DOHH2 (cell line): Measurements from ENCODE around the gene KRTAP10-3.

Experiments
- CTCF ChIP-seq: fragments of 200-600 bp; sonication (generic); IDR thresholded peaks from one replicate; pipeline ENCODE4 v1.5.1; 2014; ENCODE audit warnings: antibody characterized with exemption, mild to moderate bottlenecking, low read depth, low read length; ENCODE audit not compliant: poor library complexity, severe bottlenecking
- EZH2phosphoT487 ChIP-seq: fragments of 200-600 bp; sonication (generic); IDR thresholded peaks from 2 replicates; pipeline ENCODE4 v1.6.1; 2017; ENCODE audit warnings: borderline replicate concordance, mild to moderate bottlenecking, antibody characterized with exemption, low read length, moderate library complexity, mixed read lengths

- TF ChIP-seq EZH2phosphoT487 (no peak), CTCF (no peak)
Measured at GRCh38 chr21:44603911-44604310, 45.3 kb upstream of the KRTAP10-3 start.
